IPS-18a (cell line): ENCODE measurements around the gene MUC2.

ENCODE experiments used
- H3K27ac ChIP-seq: one replicate; pipeline ENCODE4 v1.5.1; 2013; ENCODE audit warnings: low read length
- H3K27me3 ChIP-seq: one replicate; pipeline ENCODE4 v1.6.1; 2013; ENCODE audit warnings: mild to moderate bottlenecking, low read length; ENCODE audit not compliant: control insufficient read depth, insufficient read depth
- H3K36me3 ChIP-seq: one replicate; pipeline ENCODE4 v1.6.1; 2013; ENCODE audit warnings: low read depth, low read length; ENCODE audit not compliant: control insufficient read depth
- H3K4me1 ChIP-seq: one replicate; pipeline ENCODE4 v1.6.1; 2013; ENCODE audit warnings: low read depth, low read length; ENCODE audit not compliant: control insufficient read depth
- H3K4me3 ChIP-seq: one replicate; pipeline ENCODE4 v1.5.1; 2013; ENCODE audit warnings: low read length
- H3K9ac ChIP-seq: one replicate; pipeline ENCODE4 v1.6.1; 2013; ENCODE audit warnings: mild to moderate bottlenecking, low read length, moderate library complexity
- H3K9me3 ChIP-seq: one replicate; pipeline ENCODE4 v1.6.1; 2013; ENCODE audit warnings: low read depth, low read length; ENCODE audit not compliant: control insufficient read depth

The MUC2 gene

DNA sequence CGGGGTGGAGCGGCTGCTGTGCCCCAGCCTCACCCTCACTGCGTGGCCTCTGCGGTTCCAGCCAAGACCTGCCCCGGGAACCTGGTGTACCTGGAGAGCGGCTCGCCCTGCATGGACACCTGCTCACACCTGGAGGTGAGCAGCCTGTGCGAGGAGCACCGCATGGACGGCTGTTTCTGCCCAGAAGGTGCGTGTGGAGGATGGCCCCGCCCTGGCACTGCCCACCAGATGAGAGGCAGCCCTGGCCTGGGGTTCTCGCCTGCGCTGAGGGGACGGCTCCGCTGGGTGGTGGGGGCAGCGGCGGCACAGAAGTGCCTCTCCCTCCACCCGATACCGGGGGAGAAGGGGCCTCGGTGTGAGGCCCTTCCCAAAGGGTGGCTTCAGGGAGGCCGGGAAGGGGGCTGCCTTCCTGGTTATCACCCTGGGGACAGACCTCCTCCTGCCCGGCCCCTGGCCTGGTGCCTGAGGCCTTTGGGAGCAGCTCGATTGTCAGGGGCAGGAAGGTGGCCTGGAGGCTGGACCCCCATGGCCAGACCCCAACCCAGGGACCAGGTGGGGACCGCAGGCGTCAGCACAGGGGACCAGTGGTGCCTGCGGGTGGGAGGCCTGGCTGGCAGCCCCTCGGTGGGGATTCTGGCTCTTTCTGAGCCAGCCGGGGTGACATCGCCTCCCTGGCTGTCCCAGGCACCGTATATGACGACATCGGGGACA lies 7.1 kb downstream of the MUC2 start:
- no peaks in the 10 kb centered on the region for H3K27me3 ChIP-seq
- no peaks in the 10 kb centered on the region for H3K36me3 ChIP-seq
- no peaks in the 10 kb centered on the region for H3K4me1 ChIP-seq
- H3K9me3 ChIP-seq, result no peaks in the 10 kb centered on the region
- no peak overlapping the region for H3K27ac ChIP-seq
- H3K4me3 ChIP-seq, result no peak overlapping the region
- no peak overlapping the region for H3K9ac ChIP-seq

GRCh38 chr11:1082346-1082727 lies 7.7 kb downstream of the MUC2 start:
- no peaks in the 10 kb centered on the region for H3K4me1 ChIP-seq
- H3K27ac ChIP-seq, result no peak overlapping the region
- no peaks in the 10 kb centered on the region for H3K36me3 ChIP-seq
- H3K27me3 ChIP-seq, result no peaks in the 10 kb centered on the region
- no peak overlapping the region for H3K9ac ChIP-seq
- H3K9me3 ChIP-seq, result no peaks in the 10 kb centered on the region
- H3K4me3 ChIP-seq, result no peak overlapping the region

DNA sequence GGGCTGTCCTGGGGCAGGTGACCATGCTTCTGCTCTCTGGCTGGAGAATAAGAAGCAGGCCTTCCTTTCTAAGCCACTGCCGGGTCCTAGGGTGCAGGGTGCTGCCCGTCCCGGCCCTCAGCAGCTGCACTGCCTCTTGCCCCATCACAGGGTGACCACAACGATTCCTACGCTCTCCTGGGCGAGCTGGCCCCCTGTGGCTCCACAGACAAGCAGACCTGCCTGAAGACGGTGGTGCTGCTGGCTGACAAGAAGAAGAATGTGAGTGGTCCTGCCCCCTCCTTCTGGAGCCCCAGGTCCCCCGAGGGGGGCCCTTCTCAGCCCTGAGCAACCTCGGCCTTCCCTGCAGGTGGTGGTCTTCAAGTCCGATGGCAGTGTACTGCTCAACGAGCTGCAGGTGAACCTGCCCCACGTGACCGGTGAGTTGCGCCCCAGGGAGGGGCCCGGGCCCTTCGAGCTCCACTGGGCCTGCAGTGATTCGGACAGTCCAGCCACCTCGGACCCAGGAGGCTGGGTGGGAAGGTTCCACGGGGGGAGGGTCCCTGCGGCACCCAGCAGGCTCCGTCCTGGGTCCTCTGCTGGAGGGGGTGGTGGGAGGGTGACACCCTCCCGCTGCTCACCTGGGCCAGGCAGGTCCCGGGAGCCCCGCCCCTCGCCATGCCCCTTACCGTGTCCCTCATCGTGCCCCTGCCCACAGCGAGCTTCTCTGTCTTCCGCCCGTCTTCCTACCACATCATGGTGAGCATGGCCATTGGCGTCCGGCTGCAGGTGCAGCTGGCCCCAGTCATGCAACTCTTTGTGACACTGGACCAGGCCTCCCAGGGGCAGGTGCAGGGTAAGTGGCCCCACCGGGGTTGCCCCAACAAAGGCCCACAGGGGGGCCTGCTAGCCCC lies 8.3 kb downstream of the MUC2 start:
- Histone ChIP-seq H3K9me3 (no peaks in the 10 kb centered on the region), H3K36me3 (no peaks in the 10 kb centered on the region), H3K4me3 (no peak overlapping the region), H3K27me3 (no peaks in the 10 kb centered on the region), H3K27ac (no peak overlapping the region), H3K9ac (no peak overlapping the region), H3K4me1 (no peaks in the 10 kb centered on the region)

DNA sequence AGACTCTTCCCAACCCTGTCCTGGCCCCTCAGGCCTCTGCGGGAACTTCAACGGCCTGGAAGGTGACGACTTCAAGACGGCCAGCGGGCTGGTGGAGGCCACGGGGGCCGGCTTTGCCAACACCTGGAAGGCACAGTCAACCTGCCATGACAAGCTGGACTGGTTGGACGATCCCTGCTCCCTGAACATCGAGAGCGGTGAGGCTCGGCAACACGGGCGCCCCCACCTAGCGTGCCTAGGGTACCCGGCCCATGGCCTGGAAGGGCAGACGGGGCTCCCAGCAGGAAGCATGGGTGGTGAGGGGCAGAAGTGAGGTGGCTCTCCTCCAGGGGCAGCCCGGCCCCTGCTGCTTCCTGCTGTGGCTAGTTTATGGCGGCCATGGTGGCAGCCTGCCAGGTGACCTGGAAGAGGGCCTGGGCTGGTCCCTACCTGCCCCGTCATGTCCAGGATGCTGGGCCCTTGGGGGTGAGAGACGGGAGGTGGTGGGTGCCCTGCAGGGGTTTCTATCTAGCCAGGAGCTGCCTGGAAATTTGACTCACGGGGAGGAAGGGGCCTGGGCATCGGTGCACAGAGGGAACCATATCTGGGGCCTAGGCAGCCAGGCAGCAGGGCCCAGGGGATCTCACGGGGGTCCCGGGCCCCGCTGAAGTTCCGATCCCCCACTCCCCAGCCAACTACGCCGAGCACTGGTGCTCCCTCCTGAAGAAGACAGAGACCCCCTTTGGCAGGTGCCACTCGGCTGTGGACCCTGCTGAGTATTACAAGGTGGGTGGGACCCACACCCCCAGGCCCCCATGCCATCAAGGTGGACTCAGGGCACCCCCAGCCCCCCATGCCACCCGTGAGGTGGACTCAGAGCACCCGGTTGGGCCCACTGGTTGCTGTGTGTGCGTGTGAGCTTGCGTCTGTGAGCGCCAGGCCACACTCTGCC lies 9.2 kb downstream of the MUC2 start:
- Histone ChIP-seq H3K27ac (no peak overlapping the region), H3K36me3 (no peaks in the 10 kb centered on the region)

GRCh38 chr11:1084561-1085439 lies 10.1 kb downstream of the MUC2 start:
- Histone ChIP-seq H3K9me3 (no peaks in the 10 kb centered on the region), H3K9ac (no peak overlapping the region)

More for the DNA sequence above, 9.2 kb downstream of the MUC2 start:
- no peak overlapping the region for H3K4me3 ChIP-seq
- no peaks in the 10 kb centered on the region for H3K27me3 ChIP-seq
- H3K4me1 ChIP-seq, result no peaks in the 10 kb centered on the region
- H3K9me3 ChIP-seq, result no peaks in the 10 kb centered on the region
- H3K9ac ChIP-seq, result no peak overlapping the region

DNA sequence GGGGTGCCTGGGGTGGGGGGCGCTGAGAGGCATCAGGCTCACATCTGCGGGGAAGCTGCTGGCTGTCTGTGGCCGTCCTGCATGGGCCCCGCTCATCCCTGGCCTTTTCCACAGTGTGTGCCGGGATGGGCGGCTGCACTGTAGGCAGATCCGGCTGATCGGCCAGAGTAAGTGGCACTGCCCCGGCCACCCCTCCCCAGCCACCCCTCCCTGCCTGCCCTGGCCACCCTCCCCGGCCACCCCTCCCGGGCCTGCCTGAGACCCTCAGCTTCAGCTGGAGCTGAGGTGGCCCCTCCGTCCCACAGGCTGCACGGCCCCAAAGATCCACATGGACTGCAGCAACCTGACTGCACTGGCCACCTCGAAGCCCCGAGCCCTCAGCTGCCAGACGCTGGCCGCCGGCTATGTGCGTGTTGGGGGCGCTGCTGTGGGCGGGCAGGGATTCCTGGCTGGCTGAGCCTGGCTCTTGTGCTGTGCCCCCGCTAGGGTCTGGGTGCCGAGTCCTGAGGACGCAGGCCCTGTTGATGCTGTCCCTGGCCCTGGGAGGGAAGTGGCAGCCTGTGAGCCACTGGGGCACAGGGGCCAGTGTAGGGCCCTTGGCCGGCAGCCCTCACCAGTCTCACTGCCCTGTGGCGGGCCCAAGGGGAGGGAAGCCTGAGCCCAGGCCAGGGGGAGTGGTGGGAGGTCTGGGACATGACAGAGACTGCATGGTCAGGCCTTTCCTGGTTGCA lies 10.9 kb downstream of the MUC2 start:
- H3K4me1 ChIP-seq, result no peaks in the 10 kb centered on the region
- H3K9me3 ChIP-seq, result no peaks in the 10 kb centered on the region
- H3K36me3 ChIP-seq, result no peaks in the 10 kb centered on the region
- no peaks in the 10 kb centered on the region for H3K27me3 ChIP-seq
- no peak overlapping the region for H3K9ac ChIP-seq
- H3K4me3 ChIP-seq, result no peak overlapping the region
- no peak overlapping the region for H3K27ac ChIP-seq

More at GRCh38 chr11:1084561-1085439, 10.1 kb downstream of the MUC2 start:
- no peaks in the 10 kb centered on the region for H3K4me1 ChIP-seq
- no peaks in the 10 kb centered on the region for H3K27me3 ChIP-seq
- H3K4me3 ChIP-seq, result no peak overlapping the region
- no peaks in the 10 kb centered on the region for H3K36me3 ChIP-seq
- no peak overlapping the region for H3K27ac ChIP-seq

DNA sequence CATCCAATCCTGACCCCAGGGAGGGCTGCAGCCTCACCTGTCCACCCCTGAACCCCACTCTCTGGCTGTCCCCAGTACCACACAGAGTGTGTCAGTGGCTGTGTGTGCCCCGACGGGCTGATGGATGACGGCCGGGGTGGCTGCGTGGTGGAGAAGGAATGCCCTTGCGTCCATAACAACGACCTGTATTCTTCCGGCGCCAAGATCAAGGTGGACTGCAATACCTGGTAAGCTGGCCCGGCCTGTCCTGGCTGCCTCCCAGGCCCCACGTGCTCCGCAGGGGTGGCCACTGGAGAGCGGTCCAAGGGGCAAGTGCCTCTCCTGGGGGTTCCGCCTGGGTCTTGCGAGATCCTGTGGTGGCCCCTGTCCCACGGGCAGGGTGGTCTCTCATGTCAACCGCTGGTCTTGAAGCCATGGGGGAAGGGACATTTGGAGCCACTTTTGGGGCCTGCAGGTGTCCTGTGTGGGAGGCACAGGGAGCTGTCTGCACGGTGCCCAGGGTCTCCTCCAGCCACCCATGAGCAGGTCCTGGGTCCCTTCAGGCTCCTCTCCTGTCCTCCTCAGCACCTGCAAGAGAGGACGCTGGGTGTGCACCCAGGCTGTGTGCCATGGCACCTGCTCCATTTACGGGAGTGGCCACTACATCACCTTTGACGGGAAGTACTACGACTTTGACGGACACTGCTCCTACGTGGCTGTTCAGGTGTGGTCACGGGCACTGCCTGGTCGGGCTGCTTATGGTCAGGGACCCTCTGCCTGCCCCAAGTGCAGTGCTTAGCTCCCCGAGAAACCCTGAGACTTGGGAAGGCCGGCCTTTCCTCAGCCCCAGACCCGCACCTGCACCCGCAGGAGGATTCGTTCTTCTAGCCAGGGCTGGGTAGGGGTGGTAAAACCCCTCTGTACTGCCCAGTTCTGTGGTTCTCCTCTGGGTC lies 11.8 kb downstream of the MUC2 start:
- H3K4me1 ChIP-seq, result no peaks in the 10 kb centered on the region
- H3K9me3 ChIP-seq, result no peaks in the 10 kb centered on the region
- H3K36me3 ChIP-seq, result no peaks in the 10 kb centered on the region
- no peak overlapping the region for H3K9ac ChIP-seq
- H3K4me3 ChIP-seq, result no peak overlapping the region
- no peaks in the 10 kb centered on the region for H3K27me3 ChIP-seq
- no peak overlapping the region for H3K27ac ChIP-seq

DNA sequence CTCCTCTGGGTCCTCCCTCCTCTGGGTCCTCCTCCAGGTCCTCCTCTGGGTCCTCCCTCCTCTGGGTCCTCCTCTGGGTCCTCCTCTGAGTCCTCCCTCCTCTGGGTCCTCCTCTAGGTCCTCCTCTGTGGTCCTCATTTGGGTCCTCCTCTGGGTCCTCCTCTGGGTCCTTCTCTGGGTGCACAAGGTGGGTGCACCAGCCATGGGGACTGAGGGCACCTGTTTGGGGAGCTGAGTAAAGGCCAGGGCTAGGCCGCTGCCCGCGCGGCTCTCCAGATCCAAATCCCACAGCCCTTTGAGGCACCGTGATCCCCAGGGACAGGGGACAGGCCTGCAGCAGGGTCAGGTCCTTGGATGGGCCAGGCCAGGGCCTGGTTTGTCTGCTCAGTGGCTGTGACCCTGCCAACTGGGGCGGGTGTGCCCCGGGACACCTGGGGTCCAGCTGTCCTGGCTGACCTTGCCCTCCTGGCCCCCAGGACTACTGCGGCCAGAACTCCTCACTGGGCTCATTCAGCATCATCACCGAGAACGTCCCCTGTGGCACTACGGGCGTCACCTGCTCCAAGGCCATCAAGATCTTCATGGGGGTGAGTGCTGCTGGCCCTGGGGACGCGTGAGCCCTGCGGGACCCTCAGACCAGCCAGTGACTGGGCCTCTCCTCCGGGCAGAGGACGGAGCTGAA lies 12.7 kb downstream of the MUC2 start:
- Histone ChIP-seq H3K27ac (no peak overlapping the region), H3K4me1 (no peaks in the 10 kb centered on the region), H3K27me3 (no peaks in the 10 kb centered on the region), H3K36me3 (no peaks in the 10 kb centered on the region), H3K4me3 (no peak overlapping the region), H3K9me3 (no peaks in the 10 kb centered on the region), H3K9ac (no peak overlapping the region)
